Adrenal gland (tissue), 5 donors: Measurements from ENCODE around the gene RIMBP2.

Source experiments
- CTCF ChIP-seq, 6 experiments: fragments of 450-650 bp in 4 of 6; fragments of 200-600 bp in 2 of 6; sonication (generic) in 1 of 6; IDR thresholded peaks; 1 replicate in 5 of 6; 2 replicates in 1 of 6; pipeline versions ENCODE4 v1.5.1 to v1.8.0; 2016 to 2021; ENCODE audit warnings: antibody characterized with exemption in 6 of 6, mild to moderate bottlenecking in 2 of 6, moderate library complexity in 1 of 6
- POLR2A ChIP-seq, 2 donors: fragments of 450-650 bp; IDR thresholded peaks; one replicate each; pipeline ENCODE4 v1.6.1; 2017; ENCODE audit warnings: antibody characterized with exemption in 2 of 2, mild to moderate bottlenecking in 2 of 2, moderate library complexity in 1 of 2
- donor health status: DM: no; HTN: no; CAD: no.

- TF ChIP-seq POLR2A (IDR thresholded peaks at IDR 0.05) (no peak), CTCF (IDR thresholded peaks at IDR 0.05) (no peak)
Observed at GRCh38 chr12:130552483-130552996, 163.6 kb downstream of the RIMBP2 start.
